Measurements from ENCODE around the gene JADE1. TPM values are rescaled to one million over a fixed set of nuclear protein-coding genes. Genes with fewer than 3 reads are reported as not detected.
A peak's percentile ranks its signal among the peaks of the same experiment; 100 is the strongest.

Gene JADE1
- total and polyA plus RNA-seq, 9 of the 15 experiments (the other 6 are each of a cell fraction or from before 2014, with no cell fraction given), result 8.3 to 37.9 (median 24.4) TPM

DNA sequence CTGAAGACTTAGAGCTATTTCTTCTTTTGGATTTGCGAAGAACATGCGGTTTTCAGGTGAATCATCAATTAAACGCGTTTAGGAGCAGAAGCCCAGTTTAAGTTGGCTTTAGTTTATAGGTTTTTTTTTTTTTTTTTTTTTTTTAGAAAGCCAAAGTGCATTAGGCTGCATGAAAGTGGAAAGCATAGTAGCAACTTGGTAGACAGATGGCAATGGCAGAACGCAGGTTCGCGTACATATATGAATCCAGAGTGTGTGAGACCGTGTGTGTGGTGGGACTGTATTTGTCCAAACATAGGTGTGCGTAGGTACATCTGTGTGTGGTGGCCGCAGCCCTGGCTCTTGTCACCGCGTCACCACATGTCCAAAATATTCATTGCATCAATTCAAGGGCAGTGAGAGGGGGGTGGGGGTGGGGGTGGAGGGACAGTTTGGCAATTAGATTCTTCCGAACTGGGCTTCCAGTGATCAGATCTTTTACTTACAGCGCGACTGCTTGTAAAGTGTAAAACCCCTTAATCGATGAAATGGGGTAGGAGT, 901 bp downstream of the JADE1 start (continued):
- TF ChIP-seq, protein P1, sequence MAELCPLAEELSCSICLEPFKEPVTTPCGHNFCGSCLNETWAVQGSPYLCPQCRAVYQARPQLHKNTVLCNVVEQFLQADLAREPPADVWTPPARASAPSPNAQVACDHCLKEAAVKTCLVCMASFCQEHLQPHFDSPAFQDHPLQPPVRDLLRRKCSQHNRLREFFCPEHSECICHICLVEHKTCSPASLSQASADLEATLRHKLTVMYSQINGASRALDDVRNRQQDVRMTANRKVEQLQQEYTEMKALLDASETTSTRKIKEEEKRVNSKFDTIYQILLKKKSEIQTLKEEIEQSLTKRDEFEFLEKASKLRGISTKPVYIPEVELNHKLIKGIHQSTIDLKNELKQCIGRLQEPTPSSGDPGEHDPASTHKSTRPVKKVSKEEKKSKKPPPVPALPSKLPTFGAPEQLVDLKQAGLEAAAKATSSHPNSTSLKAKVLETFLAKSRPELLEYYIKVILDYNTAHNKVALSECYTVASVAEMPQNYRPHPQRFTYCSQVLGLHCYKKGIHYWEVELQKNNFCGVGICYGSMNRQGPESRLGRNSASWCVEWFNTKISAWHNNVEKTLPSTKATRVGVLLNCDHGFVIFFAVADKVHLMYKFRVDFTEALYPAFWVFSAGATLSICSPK (IDR thresholded peaks at IDR 0.05; ENCODE audit: borderline replicate concordance), result 0 out of 2 replicates have a peak, but pooled peaks have one; percentile 71
- TF ChIP-seq, protein P2, sequence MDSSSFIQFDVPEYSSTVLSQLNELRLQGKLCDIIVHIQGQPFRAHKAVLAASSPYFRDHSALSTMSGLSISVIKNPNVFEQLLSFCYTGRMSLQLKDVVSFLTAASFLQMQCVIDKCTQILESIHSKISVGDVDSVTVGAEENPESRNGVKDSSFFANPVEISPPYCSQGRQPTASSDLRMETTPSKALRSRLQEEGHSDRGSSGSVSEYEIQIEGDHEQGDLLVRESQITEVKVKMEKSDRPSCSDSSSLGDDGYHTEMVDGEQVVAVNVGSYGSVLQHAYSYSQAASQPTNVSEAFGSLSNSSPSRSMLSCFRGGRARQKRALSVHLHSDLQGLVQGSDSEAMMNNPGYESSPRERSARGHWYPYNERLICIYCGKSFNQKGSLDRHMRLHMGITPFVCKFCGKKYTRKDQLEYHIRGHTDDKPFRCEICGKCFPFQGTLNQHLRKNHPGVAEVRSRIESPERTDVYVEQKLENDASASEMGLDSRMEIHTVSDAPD (CRISPR knock-in tag; IDR thresholded peaks at IDR 0.05), result no peak
- TF ChIP-seq, protein P3, sequence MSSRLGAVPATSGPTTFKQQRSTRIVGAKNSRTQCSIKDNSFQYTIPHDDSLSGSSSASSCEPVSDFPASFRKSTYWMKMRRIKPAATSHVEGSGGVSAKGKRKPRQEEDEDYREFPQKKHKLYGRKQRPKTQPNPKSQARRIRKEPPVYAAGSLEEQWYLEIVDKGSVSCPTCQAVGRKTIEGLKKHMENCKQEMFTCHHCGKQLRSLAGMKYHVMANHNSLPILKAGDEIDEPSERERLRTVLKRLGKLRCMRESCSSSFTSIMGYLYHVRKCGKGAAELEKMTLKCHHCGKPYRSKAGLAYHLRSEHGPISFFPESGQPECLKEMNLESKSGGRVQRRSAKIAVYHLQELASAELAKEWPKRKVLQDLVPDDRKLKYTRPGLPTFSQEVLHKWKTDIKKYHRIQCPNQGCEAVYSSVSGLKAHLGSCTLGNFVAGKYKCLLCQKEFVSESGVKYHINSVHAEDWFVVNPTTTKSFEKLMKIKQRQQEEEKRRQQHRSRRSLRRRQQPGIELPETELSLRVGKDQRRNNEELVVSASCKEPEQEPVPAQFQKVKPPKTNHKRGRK (tag; IDR thresholded peaks at IDR 0.05), result peak; percentile 23; the same call in 1 of the 2 replicates
- TF ChIP-seq HLTF (IDR thresholded peaks at IDR 0.05), result 0 out of 2 replicates have a peak, but pooled peaks have one; percentile 27
- TF ChIP-seq, protein P4, sequence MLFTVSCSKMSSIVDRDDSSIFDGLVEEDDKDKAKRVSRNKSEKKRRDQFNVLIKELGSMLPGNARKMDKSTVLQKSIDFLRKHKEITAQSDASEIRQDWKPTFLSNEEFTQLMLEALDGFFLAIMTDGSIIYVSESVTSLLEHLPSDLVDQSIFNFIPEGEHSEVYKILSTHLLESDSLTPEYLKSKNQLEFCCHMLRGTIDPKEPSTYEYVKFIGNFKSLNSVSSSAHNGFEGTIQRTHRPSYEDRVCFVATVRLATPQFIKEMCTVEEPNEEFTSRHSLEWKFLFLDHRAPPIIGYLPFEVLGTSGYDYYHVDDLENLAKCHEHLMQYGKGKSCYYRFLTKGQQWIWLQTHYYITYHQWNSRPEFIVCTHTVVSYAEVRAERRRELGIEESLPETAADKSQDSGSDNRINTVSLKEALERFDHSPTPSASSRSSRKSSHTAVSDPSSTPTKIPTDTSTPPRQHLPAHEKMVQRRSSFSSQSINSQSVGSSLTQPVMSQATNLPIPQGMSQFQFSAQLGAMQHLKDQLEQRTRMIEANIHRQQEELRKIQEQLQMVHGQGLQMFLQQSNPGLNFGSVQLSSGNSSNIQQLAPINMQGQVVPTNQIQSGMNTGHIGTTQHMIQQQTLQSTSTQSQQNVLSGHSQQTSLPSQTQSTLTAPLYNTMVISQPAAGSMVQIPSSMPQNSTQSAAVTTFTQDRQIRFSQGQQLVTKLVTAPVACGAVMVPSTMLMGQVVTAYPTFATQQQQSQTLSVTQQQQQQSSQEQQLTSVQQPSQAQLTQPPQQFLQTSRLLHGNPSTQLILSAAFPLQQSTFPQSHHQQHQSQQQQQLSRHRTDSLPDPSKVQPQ (CRISPR knock-in tag; IDR thresholded peaks at IDR 0.05; ENCODE audit: borderline replicate concordance), result no peak
- TF ChIP-seq RBM15 (IDR thresholded peaks at IDR 0.05; ENCODE audit: insufficient read depth, low read length), result no peak
- TF ChIP-seq ZC3H4 (CRISPR knock-in tag; IDR thresholded peaks at IDR 0.05; ENCODE audit: borderline replicate concordance), result no peak
- TF ChIP-seq CHD1 (IDR thresholded peaks at IDR 0.05; ENCODE audit: low read length), result peak; percentile 61
- TF ChIP-seq, protein P5, sequence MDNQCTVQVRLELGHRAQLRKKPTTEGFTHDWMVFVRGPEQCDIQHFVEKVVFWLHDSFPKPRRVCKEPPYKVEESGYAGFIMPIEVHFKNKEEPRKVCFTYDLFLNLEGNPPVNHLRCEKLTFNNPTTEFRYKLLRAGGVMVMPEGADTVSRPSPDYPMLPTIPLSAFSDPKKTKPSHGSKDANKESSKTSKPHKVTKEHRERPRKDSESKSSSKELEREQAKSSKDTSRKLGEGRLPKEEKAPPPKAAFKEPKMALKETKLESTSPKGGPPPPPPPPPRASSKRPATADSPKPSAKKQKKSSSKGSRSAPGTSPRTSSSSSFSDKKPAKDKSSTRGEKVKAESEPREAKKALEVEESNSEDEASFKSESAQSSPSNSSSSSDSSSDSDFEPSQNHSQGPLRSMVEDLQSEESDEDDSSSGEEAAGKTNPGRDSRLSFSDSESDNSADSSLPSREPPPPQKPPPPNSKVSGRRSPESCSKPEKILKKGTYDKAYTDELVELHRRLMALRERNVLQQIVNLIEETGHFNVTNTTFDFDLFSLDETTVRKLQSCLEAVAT (IDR thresholded peaks at IDR 0.05), result peak; percentile 6 to 80; a peak in 3 of 4 replicates
- TF ChIP-seq, protein P6, sequence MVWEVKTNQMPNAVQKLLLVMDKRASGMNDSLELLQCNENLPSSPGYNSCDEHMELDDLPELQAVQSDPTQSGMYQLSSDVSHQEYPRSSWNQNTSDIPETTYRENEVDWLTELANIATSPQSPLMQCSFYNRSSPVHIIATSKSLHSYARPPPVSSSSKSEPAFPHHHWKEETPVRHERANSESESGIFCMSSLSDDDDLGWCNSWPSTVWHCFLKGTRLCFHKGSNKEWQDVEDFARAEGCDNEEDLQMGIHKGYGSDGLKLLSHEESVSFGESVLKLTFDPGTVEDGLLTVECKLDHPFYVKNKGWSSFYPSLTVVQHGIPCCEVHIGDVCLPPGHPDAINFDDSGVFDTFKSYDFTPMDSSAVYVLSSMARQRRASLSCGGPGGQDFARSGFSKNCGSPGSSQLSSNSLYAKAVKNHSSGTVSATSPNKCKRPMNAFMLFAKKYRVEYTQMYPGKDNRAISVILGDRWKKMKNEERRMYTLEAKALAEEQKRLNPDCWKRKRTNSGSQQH (CRISPR knock-in tag; IDR thresholded peaks at IDR 0.05), result no peak
- TF ChIP-seq RNF2 (IDR thresholded peaks at IDR 0.05), result 0 out of 2 replicates have a peak, but pooled peaks have one; percentile 15
- 0 out of 2 replicates have a peak, but pooled peaks have one; percentile 28 for TF ChIP-seq HDGF (IDR thresholded peaks at IDR 0.05)
- TF ChIP-seq CREM (IDR thresholded peaks at IDR 0.05; ENCODE audit: low read depth), result peak; percentile 68; the same call in 1 of the 2 replicates
- no peak for TF ChIP-seq ZNF586 (CRISPR knock-in tag; conservative IDR thresholded peaks at IDR 0.05)

All from K562 (cell line).